ENCODE data around the gene GALK1.

Gene GALK1

GRCh38 chr17:75730065-75730464, 34.9 kb downstream of the GALK1 start:
- H3K4me3 ChIP-seq (replicated peaks; ENCODE audit: low read depth, low read length), result no peak overlapping the region
- no peak for TF ChIP-seq CTCF (IDR thresholded peaks at IDR 0.05; ENCODE audit: low read depth, low read length, missing control alignments)
- DNase-seq (ENCODE audit: extremely low read depth, low read depth), result no peak

- no peak for DNase-seq (ENCODE audit: extremely low read depth, low read depth)
- H3K4me3 ChIP-seq (replicated peaks; ENCODE audit: low read depth, low read length), result no peak overlapping the region
- TF ChIP-seq CTCF (IDR thresholded peaks at IDR 0.05; ENCODE audit: low read depth, low read length, missing control alignments), result no peak
Measured at GRCh38 chr17:75729351-75729750, 35.6 kb downstream of the GALK1 start.

DNA sequence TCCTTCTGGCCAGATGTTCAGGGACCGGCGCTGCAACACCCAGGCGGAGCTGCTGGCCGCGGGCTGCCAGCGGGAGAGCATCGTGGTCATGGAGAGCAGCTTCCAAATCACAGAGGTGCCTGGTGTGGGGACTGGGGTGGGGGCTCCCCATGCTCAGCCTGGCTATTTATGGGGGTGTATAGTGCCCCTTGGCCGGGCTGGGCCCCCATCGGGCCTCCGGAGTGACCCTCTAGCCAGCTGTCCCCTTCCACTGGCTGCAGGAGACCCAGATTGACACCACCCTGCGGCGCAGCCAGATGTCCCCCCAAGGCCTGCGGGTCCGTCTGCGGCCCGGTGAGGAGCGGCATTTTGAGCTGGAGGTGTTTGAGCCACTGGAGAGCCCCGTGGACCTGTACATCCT, 37.6 kb downstream of the GALK1 start:
- DNase-seq (ENCODE audit: extremely low read depth, low read depth), result no peak
- no peak for TF ChIP-seq CTCF (IDR thresholded peaks at IDR 0.05; ENCODE audit: low read depth, low read length, missing control alignments)

DNA sequence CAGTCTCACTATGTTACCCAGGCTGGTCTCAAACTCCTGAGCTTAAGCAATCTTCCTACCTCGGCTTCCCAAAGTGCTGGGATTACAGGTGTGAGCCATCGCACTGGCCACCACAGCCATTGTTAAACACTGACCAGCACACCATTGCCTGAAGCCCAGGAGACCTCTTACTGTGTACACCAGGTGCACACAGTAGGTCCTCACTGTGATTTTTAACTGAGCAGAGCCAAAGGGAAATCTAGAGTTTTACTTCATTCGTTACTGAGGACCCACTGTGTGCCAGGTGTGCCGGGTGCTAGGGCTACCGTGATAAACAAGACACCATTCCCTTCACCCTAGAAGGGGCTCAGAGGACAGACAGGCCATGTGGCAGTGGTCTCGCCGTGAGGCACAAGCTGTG, 39.5 kb downstream of the GALK1 start:
- TF ChIP-seq CTCF (IDR thresholded peaks at IDR 0.05; ENCODE audit: low read depth, low read length, missing control alignments), result no peak
- DNase-seq (ENCODE audit: extremely low read depth, low read depth), result no peak
- no peak overlapping the region for H3K4me3 ChIP-seq (replicated peaks; ENCODE audit: low read depth, low read length)

More for the DNA sequence above, 37.6 kb downstream of the GALK1 start:
- H3K4me3 ChIP-seq (replicated peaks; ENCODE audit: low read depth, low read length), result no peak overlapping the region

DNA sequence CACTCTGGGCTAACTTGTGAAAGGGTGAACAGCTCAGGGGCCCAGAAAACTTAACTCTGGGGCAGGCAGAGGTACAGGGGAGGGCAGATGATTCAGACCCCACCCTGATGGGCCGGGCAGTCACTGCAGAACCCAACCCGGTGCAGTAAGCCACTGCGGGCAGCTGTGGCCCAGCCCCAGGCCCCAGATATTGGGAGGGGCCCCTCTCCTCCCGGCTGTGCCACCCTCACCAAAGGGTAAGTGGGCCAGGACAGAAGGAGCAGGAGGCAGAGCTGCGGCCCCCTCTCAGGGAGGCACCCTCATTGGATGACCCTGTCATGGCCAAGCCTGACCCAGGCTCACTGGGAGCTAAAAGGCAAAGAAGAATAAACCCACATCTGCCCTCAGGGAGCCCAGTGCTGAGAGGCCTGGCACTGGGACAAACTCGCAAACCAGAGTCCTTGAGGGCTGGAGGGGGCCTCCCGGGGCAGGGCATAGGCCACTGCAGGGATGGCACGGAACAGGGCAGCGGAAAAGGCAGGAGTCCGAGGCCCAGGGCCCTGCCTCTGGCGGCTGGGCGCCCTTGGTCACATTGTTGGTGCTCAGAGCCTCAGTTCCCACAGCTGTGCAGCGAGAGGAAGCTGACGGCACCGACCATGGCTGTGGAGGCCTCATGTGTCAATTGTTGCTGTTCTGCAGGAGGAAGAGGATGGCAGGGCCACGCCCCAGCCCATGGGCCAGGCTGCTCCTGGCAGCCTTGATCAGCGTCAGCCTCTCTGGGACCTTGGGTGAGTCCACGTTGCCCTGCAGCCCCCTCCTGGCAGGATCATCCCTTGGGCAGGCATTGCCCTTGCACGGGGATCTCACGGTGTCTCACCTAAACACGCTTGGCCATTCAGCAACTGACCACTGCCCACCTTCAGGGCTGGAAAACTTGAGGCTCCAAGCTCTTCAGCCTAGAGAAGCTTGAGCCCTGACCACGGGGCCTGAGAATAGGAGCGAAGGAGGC, 40.7 kb downstream of the GALK1 start:
- TF ChIP-seq CTCF (IDR thresholded peaks at IDR 0.05; ENCODE audit: low read depth, low read length, missing control alignments), result no peak
- no peak overlapping the region for H3K4me3 ChIP-seq (replicated peaks; ENCODE audit: low read depth, low read length)
- no peak for DNase-seq (ENCODE audit: extremely low read depth, low read depth)

DNA sequence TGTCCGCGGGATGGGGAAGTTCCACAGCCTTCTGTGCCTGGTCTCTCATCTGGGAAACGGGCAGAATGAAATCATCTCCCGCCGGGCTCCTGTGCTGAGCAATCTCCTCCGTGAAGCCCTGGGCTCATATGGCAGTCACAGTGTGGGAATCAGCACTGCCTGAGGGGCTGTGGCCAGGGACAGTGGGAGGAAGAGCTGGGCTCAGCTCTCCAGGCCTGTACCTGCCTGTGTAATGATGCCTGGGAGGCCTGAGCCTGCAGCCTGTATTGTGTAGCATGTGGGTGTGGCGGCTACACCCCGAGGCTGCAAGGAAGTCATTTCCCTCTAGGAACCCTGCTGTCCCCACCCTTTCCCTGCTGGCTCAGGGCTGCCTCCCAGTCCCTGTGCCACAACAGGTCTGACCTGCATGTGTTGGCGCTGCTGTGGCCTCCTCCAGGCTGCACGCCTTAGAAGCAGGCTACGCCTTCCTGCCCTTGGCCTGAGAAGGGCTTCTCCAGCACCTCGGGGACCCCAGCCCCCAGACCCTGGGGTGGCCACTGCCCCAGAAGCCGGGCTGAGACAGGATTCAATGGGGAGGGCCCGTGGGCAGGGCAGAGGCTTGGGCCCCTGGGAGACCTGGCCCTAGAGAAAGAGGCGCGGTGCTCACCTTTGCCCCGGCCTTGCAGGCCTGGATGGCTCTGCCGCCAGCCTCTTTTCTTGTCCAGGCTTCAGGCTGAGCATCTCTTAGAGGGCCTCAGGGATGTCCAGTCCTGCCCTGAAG, 41.6 kb downstream of the GALK1 start:
- no peak for TF ChIP-seq CTCF (IDR thresholded peaks at IDR 0.05; ENCODE audit: low read depth, low read length, missing control alignments)
- no peak for DNase-seq (ENCODE audit: extremely low read depth, low read depth)

More for the DNA sequence above, 41.6 kb downstream of the GALK1 start:
- no peak overlapping the region for H3K4me3 ChIP-seq (replicated peaks; ENCODE audit: low read depth, low read length)

All from HFF-Myc (cell line).